Right lobe of liver (tissue), 6 donors: ENCODE results near the gene RETREG1. TPM values are rescaled to one million over a fixed set of nuclear protein-coding genes. Genes with fewer than 3 reads are reported as not detected.

ENCODE experiments used
- ATAC-seq, 4 donors: fragments of 200-7000 bp; cut with Tn5 transposase; one replicate each; pipeline ENCODE4 v1.9.1; 2020; ENCODE audit warnings: mild to moderate bottlenecking in 4 of 4, moderate library complexity in 4 of 4
- DNase-seq, 3 donors: peaks; one replicate each; pipeline ENCODE4 v3.0.0-alpha.2; 2020
- H3K27ac ChIP-seq, 3 donors: fragments of 200-600 bp; one replicate each; pipeline ENCODE4 v1.8.0; 2022
- H3K27me3 ChIP-seq, 2 donors: fragments of 200-600 bp; one replicate each; pipeline ENCODE4 v1.8.0; 2022
- H3K36me3 ChIP-seq, 4 donors: fragments of 200-600 bp; sonication (generic) in 1 of 4; one replicate each; pipeline versions ENCODE4 v1.5.1 to v1.8.0; 2017 to 2022; ENCODE audit warnings: control low read depth in 1 of 4
- H3K4me1 ChIP-seq, 4 donors: fragments of 200-600 bp; sonication (generic) in 1 of 4; one replicate each; pipeline versions ENCODE4 v1.5.1 to v1.8.0; 2017 to 2022; ENCODE audit warnings: control low read depth in 1 of 4
- H3K4me3 ChIP-seq, 3 donors: fragments of 200-600 bp; one replicate each; pipeline ENCODE4 v1.8.0; 2022
- H3K9me3 ChIP-seq, 4 donors: fragments of 200-600 bp; sonication (generic) in 1 of 4; one replicate each; pipeline versions ENCODE4 v1.5.1 to v1.8.0; 2017 to 2022; ENCODE audit warnings: control low read depth in 1 of 4
- CTCF ChIP-seq, 4 donors: fragments of 200-600 bp in 3 of 4; fragments of 450-650 bp in 1 of 4; IDR thresholded peaks; one replicate each; pipeline versions ENCODE4 v1.5.1 to v1.8.0; 2016 to 2022; ENCODE audit warnings: antibody characterized with exemption in 4 of 4, mild to moderate bottlenecking in 2 of 4
- POLR2A ChIP-seq: fragments of 450-650 bp; IDR thresholded peaks from one replicate; pipeline ENCODE4 v1.6.1; 2017; ENCODE audit warnings: antibody characterized with exemption, mild to moderate bottlenecking
- WGBS: methylation state at CpG from one replicate; pipeline ENCODE4 v1.1.6; 2018; ENCODE audit warnings: low coverage, low lambda C conversion rate; ENCODE audit not compliant: insufficient coverage; ENCODE audit errors: missing lambda C conversion rate; 5-methylcytosine and 5-hydroxymethylcytosine counted together
- intact Hi-C, 2 donors: fragments of 100-400 bp; cut with DNase I; formaldehyde crosslinking; loops; one replicate each; pipeline versions ENCODE4 v1.11.2 to v1.14.1; 2022
- long read RNA-seq: library from polyadenylated mRNA; unstranded; transcript quantifications from one replicate; pipeline ENCODE4 v2.0.0, GENCODE V29; 2019
- total RNA-seq, 6 experiments: library from RNA; depleted of rRNA in 2 of 6; stranded (reverse); fragments of >200 nt in 2 of 6; fragmentation: NEBNext Ultra II Directional in 3 of 6; extraction: Animal tissue kit (Norgen Biotek cat#: 25700) in 3 of 6; gene quantifications; one replicate each; pipeline versions ENCODE4 v1.1.0 to v1.2.4, GENCODE V29; 2016 to 2023
- donor health status: DM: no; HTN: yes; CAD: no.
- donor health status: DM: no; HTN: no; CAD: no.
- donor health status: DM: no; HTN: no; CAD: no.
- donor health status: DM: no; HTN: yes; CAD: no.
- donor health status: DM: no; HTN: yes; CAD: no.

The RETREG1 gene
- 10 to 100 TPM; 17.2 to 70.8 (median 30.2) TPM for total RNA-seq
- long read RNA-seq, transcript RETREG1-202 (7 exons, 3,145 nt): major isoform, 8 of 13 reads
- long read RNA-seq, partial matches to known transcripts: 0 of 13 reads
- long read RNA-seq, other reads (novel, unspliced or antisense): 5 of 13 reads

- TF ChIP-seq POLR2A (peak; percentile 18), CTCF (IDR thresholded peaks at IDR 0.05) (no peak)
- DNase-seq: peak; percentile 57 to 72 (median 71)
Measured at GRCh38 chr5:16616536-16617273, at the start of gene RETREG1. Gene RETREG1 (minus strand): TSS chr5:16616997. CDS start chr5:16616971, 26 bp downstream.

GRCh38 chr5:16666130-16666882 lies 49.5 kb upstream of the RETREG1 start:
- 70% methylated on average over 8 of the region's 19 CpGs for WGBS
- Histone ChIP-seq H3K4me1 (no peaks in the 10 kb centered on the region), H3K9me3 (no peaks in the 10 kb centered on the region), H3K27me3 (no peaks in the 10 kb centered on the region), H3K27ac (peak overlapping the region in 2 of 3 donors; percentile 35 to 63), H3K4me3 (peak overlapping the region; percentile 20 to 45 (median 39)), H3K36me3 (no peaks in the 10 kb centered on the region)
- TF ChIP-seq CTCF (IDR thresholded peaks at IDR 0.05): no peak
- TF ChIP-seq POLR2A: no peak
- ATAC-seq: peak; percentile 69 to 84 (median 78)
- peak in 1 of 3 donors; percentile 54 for DNase-seq
- intact Hi-C loops: no loop called here

More at GRCh38 chr5:16616536-16617273, at the start of gene RETREG1:
- WGBS: no CpG with 5 or more reads among the region's 86 CpGs
- peak within 1 kb of the TSS in 2 of 3 donors; percentile 43 to 58 for H3K27ac ChIP-seq
- H3K36me3 ChIP-seq: no peaks in the 10 kb centered on the region
- intact Hi-C loops: no loop called here
- peak; percentile 70 to 82 (median 82) for ATAC-seq
- peak within 1 kb of the TSS; percentile 69 to 78 (median 70) for H3K4me3 ChIP-seq
- H3K4me1 ChIP-seq: peaks cover 0 to 4% (median 0%) of the 10 kb centered on the region in 4 donors
- no peaks in the 10 kb centered on the region for H3K9me3 ChIP-seq
- no peaks in the 10 kb centered on the region for H3K27me3 ChIP-seq

GRCh38 chr5:16665601-16666000 lies 48.8 kb upstream of the RETREG1 start:
- Histone ChIP-seq H3K27ac (no peak overlapping the region), H3K4me1 (no peaks in the 10 kb centered on the region), H3K27me3 (no peaks in the 10 kb centered on the region), H3K36me3 (no peaks in the 10 kb centered on the region), H3K4me3 (no peak overlapping the region), H3K9me3 (no peaks in the 10 kb centered on the region)
- WGBS: 43% methylated on average over 3 of the region's 3 CpGs
- DNase-seq (no peak), ATAC-seq (no peak)
- intact Hi-C loops: no loop called here
- TF ChIP-seq CTCF (IDR thresholded peaks at IDR 0.05): no peak
- no peak for TF ChIP-seq POLR2A

- 100% methylated on average over 1 of the region's 5 CpGs for WGBS
Measured at GRCh38 chr5:16664368-16664767, 47.6 kb upstream of the RETREG1 start.

More at GRCh38 chr5:16664368-16664767, 47.6 kb upstream of the RETREG1 start:
- Histone ChIP-seq H3K27ac (no peak overlapping the region), H3K36me3 (no peaks in the 10 kb centered on the region), H3K4me3 (no peak overlapping the region), H3K9me3 (no peaks in the 10 kb centered on the region), H3K27me3 (no peaks in the 10 kb centered on the region), H3K4me1 (no peaks in the 10 kb centered on the region)
- DNase-seq: no peak
- ATAC-seq: no peak
- intact Hi-C loops: no loop called here
- no peak for TF ChIP-seq POLR2A
- no peak for TF ChIP-seq CTCF (IDR thresholded peaks at IDR 0.05)
